ENCODE data around the gene NDUFA7. TPM values are rescaled to one million over a fixed set of nuclear protein-coding genes. Genes with fewer than 3 reads are reported as not detected.
A peak's percentile ranks its signal among the peaks of the same experiment; 100 is the strongest.

Gene NDUFA7
- total and polyA plus RNA-seq, 2 of the 13 experiments (the other 11 are each of a cell fraction or from before 2014, with no cell fraction given) = 64.5 to 71.5 TPM

DNA sequence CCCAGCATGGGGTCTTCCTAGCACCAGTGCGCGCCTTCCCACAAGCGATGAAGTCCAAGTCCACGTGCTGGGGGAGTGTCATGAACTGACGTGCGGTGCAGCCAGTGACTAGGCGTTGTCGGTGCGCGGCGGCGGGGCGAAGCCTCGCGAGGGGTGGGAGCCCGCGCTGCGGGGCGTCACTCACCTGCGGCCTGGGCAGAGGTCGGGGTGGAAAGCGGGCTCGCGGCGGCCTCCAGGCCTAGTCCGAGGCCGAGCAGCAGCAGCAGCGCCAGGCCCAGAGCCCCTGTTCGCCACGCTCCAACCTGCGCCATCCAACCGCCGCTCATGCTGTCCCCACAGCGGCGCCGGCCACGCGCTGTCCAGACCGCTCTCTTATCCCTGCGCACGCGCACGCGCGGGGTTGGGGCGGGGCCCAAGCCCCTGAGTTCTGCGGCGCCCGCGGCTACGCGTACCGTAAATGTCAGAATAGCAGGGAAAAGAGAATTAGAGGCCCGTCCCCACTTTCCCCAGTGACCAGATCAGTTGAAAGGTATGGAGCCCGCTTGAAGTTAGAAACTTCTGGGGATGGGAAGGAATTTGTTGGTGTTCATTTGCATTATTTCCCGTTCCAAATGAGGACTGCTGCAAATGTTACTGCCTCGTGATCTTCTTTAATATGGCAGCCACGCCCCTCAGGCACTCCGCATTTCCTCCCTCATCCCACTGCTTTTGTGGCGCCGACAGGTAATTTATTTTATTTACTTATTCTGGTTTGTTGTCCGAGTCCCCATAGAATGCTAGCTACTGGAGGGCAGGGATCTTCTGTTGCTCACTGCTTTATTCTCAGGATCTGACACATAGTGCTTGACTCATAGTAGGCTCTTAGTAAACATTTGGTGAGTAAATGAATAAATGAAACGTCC lies 13.0 kb downstream of the NDUFA7 start, which contains the start of gene CD320 (continued):
- TF ChIP-seq GABPB1 (CRISPR knock-in tag; IDR thresholded peaks at IDR 0.05) (peak; percentile 74; the same call in 1 of the 2 replicates), ARNTL (CRISPR knock-in tag; IDR thresholded peaks at IDR 0.05) (peak; percentile 92), ZNF7 (CRISPR knock-in tag; IDR thresholded peaks at IDR 0.05) (no peak), ETV6 (CRISPR knock-in tag; conservative IDR thresholded peaks at IDR 0.05) (peak; percentile 81), ZBTB38 (CRISPR knock-in tag; IDR thresholded peaks at IDR 0.05) (peak; percentile 85), ZNF124 (CRISPR knock-in tag; IDR thresholded peaks at IDR 0.05) (peak; percentile 20; the same call in 1 of the 2 replicates), KLF13 (CRISPR knock-in tag; IDR thresholded peaks at IDR 0.05) (0 out of 2 replicates have a peak, but pooled peaks have one; percentile 60), ZNF101 (CRISPR knock-in tag; IDR thresholded peaks at IDR 0.05; ENCODE audit: borderline replicate concordance, low read depth) (no peak; the same call in 1 of the 2 replicates), SOX6 (IDR thresholded peaks at IDR 0.05) (no peak), SOX6 (CRISPR knock-in tag; IDR thresholded peaks at IDR 0.05) (peak; percentile 35; the same call in 1 of the 2 replicates), MBD4 (IDR thresholded peaks at IDR 0.05; ENCODE audit: borderline replicate concordance, low read length) (no peak), ZNF713 (CRISPR knock-in tag; IDR thresholded peaks at IDR 0.05) (no peak), SOX5 (CRISPR knock-in tag; IDR thresholded peaks at IDR 0.05; ENCODE audit: borderline replicate concordance) (peak; percentile 53; the same call in 1 of the 2 replicates), ZNF530 (CRISPR knock-in tag; IDR thresholded peaks at IDR 0.05; ENCODE audit: low read depth) (no peak), ZSCAN31 (CRISPR knock-in tag; IDR thresholded peaks at IDR 0.05; ENCODE audit: low read depth) (peak; percentile 96)
- TF ChIP-seq, protein P1, sequence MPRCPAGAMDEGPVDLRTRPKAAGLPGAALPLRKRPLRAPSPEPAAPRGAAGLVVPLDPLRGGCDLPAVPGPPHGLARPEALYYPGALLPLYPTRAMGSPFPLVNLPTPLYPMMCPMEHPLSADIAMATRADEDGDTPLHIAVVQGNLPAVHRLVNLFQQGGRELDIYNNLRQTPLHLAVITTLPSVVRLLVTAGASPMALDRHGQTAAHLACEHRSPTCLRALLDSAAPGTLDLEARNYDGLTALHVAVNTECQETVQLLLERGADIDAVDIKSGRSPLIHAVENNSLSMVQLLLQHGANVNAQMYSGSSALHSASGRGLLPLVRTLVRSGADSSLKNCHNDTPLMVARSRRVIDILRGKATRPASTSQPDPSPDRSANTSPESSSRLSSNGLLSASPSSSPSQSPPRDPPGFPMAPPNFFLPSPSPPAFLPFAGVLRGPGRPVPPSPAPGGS (CRISPR knock-in tag; IDR thresholded peaks at IDR 0.05) = peak; percentile 97
- TF ChIP-seq, protein P2, sequence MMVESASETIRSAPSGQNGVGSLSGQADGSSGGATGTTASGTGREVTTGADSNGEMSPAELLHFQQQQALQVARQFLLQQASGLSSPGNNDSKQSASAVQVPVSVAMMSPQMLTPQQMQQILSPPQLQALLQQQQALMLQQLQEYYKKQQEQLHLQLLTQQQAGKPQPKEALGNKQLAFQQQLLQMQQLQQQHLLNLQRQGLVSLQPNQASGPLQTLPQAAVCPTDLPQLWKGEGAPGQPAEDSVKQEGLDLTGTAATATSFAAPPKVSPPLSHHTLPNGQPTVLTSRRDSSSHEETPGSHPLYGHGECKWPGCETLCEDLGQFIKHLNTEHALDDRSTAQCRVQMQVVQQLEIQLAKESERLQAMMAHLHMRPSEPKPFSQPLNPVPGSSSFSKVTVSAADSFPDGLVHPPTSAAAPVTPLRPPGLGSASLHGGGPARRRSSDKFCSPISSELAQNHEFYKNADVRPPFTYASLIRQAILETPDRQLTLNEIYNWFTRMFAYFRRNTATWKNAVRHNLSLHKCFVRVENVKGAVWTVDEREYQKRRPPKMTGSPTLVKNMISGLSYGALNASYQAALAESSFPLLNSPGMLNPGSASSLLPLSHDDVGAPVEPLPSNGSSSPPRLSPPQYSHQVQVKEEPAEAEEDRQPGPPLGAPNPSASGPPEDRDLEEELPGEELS (CRISPR knock-in tag; IDR thresholded peaks at IDR 0.05) = peak; percentile 29; the same call in 1 of the 2 replicates
- TF ChIP-seq, protein P3, sequence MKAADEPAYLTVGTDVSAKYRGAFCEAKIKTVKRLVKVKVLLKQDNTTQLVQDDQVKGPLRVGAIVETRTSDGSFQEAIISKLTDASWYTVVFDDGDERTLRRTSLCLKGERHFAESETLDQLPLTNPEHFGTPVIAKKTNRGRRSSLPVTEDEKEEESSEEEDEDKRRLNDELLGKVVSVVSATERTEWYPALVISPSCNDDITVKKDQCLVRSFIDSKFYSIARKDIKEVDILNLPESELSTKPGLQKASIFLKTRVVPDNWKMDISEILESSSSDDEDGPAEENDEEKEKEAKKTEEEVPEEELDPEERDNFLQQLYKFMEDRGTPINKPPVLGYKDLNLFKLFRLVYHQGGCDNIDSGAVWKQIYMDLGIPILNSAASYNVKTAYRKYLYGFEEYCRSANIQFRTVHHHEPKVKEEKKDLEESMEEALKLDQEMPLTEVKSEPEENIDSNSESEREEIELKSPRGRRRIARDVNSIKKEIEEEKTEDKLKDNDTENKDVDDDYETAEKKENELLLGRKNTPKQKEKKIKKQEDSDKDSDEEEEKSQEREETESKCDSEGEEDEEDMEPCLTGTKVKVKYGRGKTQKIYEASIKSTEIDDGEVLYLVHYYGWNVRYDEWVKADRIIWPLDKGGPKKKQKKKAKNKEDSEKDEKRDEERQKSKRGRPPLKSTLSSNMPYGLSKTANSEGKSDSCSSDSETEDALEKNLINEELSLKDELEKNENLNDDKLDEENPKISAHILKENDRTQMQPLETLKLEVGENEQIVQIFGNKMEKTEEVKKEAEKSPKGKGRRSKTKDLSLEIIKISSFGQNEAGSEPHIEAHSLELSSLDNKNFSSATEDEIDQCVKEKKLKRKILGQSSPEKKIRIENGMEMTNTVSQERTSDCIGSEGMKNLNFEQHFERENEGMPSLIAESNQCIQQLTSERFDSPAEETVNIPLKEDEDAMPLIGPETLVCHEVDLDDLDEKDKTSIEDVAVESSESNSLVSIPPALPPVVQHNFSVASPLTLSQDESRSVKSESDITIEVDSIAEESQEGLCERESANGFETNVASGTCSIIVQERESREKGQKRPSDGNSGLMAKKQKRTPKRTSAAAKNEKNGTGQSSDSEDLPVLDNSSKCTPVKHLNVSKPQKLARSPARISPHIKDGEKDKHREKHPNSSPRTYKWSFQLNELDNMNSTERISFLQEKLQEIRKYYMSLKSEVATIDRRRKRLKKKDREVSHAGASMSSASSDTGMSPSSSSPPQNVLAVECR (CRISPR knock-in tag; IDR thresholded peaks at IDR 0.05; ENCODE audit: borderline replicate concordance) = peak; percentile 96
- TF ChIP-seq, protein P4, sequence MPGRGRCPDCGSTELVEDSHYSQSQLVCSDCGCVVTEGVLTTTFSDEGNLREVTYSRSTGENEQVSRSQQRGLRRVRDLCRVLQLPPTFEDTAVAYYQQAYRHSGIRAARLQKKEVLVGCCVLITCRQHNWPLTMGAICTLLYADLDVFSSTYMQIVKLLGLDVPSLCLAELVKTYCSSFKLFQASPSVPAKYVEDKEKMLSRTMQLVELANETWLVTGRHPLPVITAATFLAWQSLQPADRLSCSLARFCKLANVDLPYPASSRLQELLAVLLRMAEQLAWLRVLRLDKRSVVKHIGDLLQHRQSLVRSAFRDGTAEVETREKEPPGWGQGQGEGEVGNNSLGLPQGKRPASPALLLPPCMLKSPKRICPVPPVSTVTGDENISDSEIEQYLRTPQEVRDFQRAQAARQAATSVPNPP (CRISPR knock-in tag; IDR thresholded peaks at IDR 0.05) = peak; percentile 90

Measured in HepG2 (cell line).